Activated CD8-positive, alpha-beta memory T cell treated with anti-CD3 and anti-CD28 coated beads, Interleukin-2, amount 10 ng/mL, durations not matched to agents 7 days and 5 days (primary cell): ENCODE measurements around the gene OAS1. TPM values are rescaled to one million over a fixed set of nuclear protein-coding genes. Genes with fewer than 3 reads are reported as not detected.
"Not testable (repeated sequence)": the region's sequence is repeated elsewhere in the genome, so short reads cannot be mapped to it uniquely, and the experiment has no call there.

Experiments
- ATAC-seq: fragments of 150-1000 bp; cut with Tn5 transposase; one replicate; pipeline ENCODE4 v1.10.0; 2021; ENCODE audit warnings: moderate library complexity
- CTCF ChIA-PET: fragments of 350-600 bp; sonication (Branson Sonifier 250); formaldehyde crosslinking; loops from one replicate; lab custom pipeline; 2021; ENCODE audit warnings: antibody characterized with exemption; lab: Charles Lee
- DNase-seq: peaks from one replicate; pipeline ENCODE4 v3.0.0-alpha.2; 2020
- H3K27ac Mint-ChIP-seq: one replicate; pipeline ENCODE4 v1.8.0; 2021; ENCODE audit warnings: mild to moderate bottlenecking, mixed read lengths
- H3K27me3 Mint-ChIP-seq: one replicate; pipeline ENCODE4 v1.8.0; 2021; ENCODE audit warnings: mixed read lengths
- H3K36me3 Mint-ChIP-seq: one replicate; pipeline ENCODE4 v1.8.0; 2021; ENCODE audit warnings: mild to moderate bottlenecking, mixed read lengths
- H3K4me1 Mint-ChIP-seq: one replicate; pipeline ENCODE4 v1.8.0; 2021; ENCODE audit warnings: mixed read lengths
- H3K4me3 Mint-ChIP-seq: one replicate; pipeline ENCODE4 v1.8.0; 2021; ENCODE audit warnings: mild to moderate bottlenecking, moderate library complexity, mixed read lengths
- H3K9me3 Mint-ChIP-seq: one replicate; pipeline ENCODE4 v1.8.0; 2022; ENCODE audit warnings: low read depth, mixed read lengths
- total RNA-seq, 2 experiments: library from RNA; stranded (reverse); gene quantifications; one replicate each; pipeline ENCODE4 v1.2.3, GENCODE V29; 2021

Gene OAS1
- total RNA-seq, 2 experiments from 2014 or later = 161 to 292 TPM

DNA sequence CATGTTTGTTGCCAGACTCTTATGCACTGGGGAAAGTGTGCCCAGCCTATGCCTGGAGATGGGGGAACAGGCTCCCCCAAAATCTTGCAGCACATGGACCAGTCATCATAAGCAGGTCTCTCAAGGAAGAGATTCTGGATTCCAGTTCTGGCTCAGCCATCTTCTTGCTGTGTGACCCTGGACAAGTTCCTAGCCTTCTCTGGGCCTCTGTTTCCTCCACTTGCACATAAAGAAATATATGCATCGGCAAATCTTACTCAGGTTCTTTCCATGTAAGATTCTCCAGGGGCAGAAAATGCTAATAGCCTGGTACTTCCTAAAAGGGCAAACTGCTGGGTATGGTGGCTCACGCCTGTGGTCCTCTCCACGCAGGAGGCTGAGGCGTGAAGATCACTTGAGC is 38.8 kb downstream of the OAS1 start:
- no peak overlapping the region for H3K27ac Mint-ChIP-seq
- peak; percentile 14 for DNase-seq
- peaks cover 85% of the 10 kb centered on the region for H3K36me3 Mint-ChIP-seq

GRCh38 chr12:112946236-112947000 is 39.7 kb downstream of the OAS1 start:
- Mint-ChIP-seq H3K27me3 (no peaks in the 10 kb centered on the region), H3K27ac (no peak overlapping the region), H3K36me3 (peaks cover 86% of the 10 kb centered on the region), H3K4me1 (peaks cover 45% of the 10 kb centered on the region), H3K9me3 (no peaks in the 10 kb centered on the region), H3K4me3 (no peak overlapping the region)
- CTCF ChIA-PET = no interaction called here
- ATAC-seq (no peak), DNase-seq (peak; percentile 29)

More for the DNA sequence above, 38.8 kb downstream of the OAS1 start:
- no peak overlapping the region for H3K4me3 Mint-ChIP-seq
- peaks cover 49% of the 10 kb centered on the region for H3K4me1 Mint-ChIP-seq
- CTCF ChIA-PET = no interaction called here
- ATAC-seq = no peak
- no peaks in the 10 kb centered on the region for H3K9me3 Mint-ChIP-seq
- H3K27me3 Mint-ChIP-seq = no peaks in the 10 kb centered on the region

DNA sequence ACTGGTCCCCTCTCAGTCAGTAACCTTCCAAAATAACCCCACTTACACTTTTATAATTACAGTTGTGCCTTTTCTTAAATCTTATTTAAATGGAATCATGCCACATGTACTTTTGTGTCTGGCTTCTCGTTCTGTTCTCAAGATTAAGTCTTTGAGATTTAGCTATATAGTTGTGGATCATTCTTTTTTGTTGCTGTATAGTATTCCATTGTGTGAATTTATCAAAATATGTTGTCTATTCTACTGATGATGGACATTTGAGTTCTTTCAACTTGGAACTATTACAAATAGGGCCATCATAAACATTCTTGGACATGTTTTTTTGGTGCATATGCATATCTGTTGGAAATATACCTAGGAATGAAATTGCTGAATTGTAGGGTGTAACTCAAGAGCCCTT is 40.6 kb downstream of the OAS1 start:
- Mint-ChIP-seq H3K27me3 (no peaks in the 10 kb centered on the region), H3K36me3 (peaks cover 85% of the 10 kb centered on the region), H3K9me3 (no peaks in the 10 kb centered on the region), H3K4me3 (no peak overlapping the region), H3K4me1 (peaks cover 38% of the 10 kb centered on the region), H3K27ac (no peak overlapping the region)
- ATAC-seq = no peak
- no peak for DNase-seq
- CTCF ChIA-PET = no interaction called here

- Mint-ChIP-seq H3K4me1 (peaks cover 38% of the 10 kb centered on the region), H3K9me3 (no peaks in the 10 kb centered on the region), H3K36me3 (peaks cover 89% of the 10 kb centered on the region), H3K27ac (no peak overlapping the region), H3K4me3 (no peak overlapping the region), H3K27me3 (no peaks in the 10 kb centered on the region)
- no peak for ATAC-seq
- CTCF ChIA-PET = interaction anchor here (4.6 kb wide), 1 partner anchor 45 kb away, joined by 21 read pairs; no protein-coding TSS in a partner anchor
- DNase-seq = no peak
Measured at GRCh38 chr12:112947761-112948160, 41.0 kb downstream of the OAS1 start.

DNA sequence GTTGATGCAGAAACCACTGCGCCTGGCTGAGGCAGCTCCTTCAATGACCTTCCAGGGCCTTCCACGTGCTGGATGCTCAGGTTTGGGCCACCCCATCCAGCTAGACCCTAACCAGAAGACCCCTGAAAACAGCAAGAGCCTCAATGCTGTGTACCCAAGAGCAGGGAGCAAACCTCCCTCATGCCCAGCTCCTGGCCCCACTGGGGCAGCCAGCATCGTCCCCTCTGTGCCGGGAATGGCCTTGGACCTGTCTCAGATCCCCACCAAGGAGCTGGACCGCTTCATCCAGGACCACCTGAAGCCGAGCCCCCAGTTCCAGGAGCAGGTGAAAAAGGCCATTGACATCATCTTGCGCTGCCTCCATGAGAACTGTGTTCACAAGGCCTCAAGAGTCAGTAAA is 42.0 kb downstream of the OAS1 start:
- CTCF ChIA-PET = interaction anchor here (1.5 to 4.6 kb wide), 2 partner anchors 44 to 48 kb away, joined by 5 to 21 read pairs; no protein-coding TSS in a partner anchor
- H3K36me3 Mint-ChIP-seq = peaks cover 86% of the 10 kb centered on the region

DNA sequence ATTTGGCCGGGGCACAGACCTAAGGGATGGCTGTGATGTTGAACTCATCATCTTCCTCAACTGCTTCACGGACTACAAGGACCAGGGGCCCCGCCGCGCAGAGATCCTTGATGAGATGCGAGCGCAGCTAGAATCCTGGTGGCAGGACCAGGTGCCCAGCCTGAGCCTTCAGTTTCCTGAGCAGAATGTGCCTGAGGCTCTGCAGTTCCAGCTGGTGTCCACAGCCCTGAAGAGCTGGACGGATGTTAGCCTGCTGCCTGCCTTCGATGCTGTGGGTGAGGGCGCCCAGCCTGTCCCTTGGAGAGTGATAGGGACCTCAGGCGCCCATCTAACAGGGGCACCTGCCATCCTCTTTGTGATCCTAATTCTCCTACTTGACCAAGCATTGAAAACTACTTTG is 43.9 kb downstream of the OAS1 start:
- peaks cover 88% of the 10 kb centered on the region for H3K36me3 Mint-ChIP-seq
- DNase-seq = peak; percentile 34
- CTCF ChIA-PET = interaction anchor here (1.5 to 4.6 kb wide), 6 partner anchors 10 to 50 kb away, joined by 3 to 21 read pairs (median 4); partner anchors contain the start of gene OAS1
- no peak for ATAC-seq
- no peaks in the 10 kb centered on the region for H3K27me3 Mint-ChIP-seq
- H3K4me1 Mint-ChIP-seq = peaks cover 35% of the 10 kb centered on the region
- H3K27ac Mint-ChIP-seq = no peak overlapping the region
- H3K9me3 Mint-ChIP-seq = no peaks in the 10 kb centered on the region
- H3K4me3 Mint-ChIP-seq = no peak overlapping the region

More for the DNA sequence above, 42.0 kb downstream of the OAS1 start:
- peaks cover 37% of the 10 kb centered on the region for H3K4me1 Mint-ChIP-seq
- no peaks in the 10 kb centered on the region for H3K27me3 Mint-ChIP-seq
- no peak overlapping the region for H3K27ac Mint-ChIP-seq
- no peak for ATAC-seq
- H3K4me3 Mint-ChIP-seq = no peak overlapping the region
- no peaks in the 10 kb centered on the region for H3K9me3 Mint-ChIP-seq
- no peak for DNase-seq

DNA sequence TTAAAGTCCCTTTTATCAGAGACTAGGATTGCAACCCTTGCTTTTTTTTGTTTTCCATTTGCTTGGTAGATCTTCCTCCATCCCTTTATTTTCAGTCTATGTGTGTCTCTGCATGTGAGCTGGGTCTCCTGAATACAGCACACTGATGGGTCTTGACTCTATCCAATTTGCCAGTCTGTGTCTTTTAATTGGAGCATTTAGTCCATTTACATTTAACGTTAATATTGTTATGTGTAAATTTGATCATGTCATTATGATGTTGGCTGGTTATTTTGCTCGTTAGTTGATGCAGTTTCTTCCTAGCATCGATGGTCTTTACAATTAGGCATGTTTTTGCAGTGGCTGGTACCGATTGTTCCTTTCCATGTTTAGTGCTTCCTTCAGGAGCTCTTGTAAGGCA is 50.4 kb downstream of the OAS1 start:
- DNase-seq, H3K27ac Mint-ChIP-seq, H3K27me3 Mint-ChIP-seq, ATAC-seq, H3K4me3 Mint-ChIP-seq, H3K9me3 Mint-ChIP-seq: not testable (repeated sequence)
- Mint-ChIP-seq H3K4me1 (peaks cover 56% of the 10 kb centered on the region), H3K36me3 (peaks cover 94% of the 10 kb centered on the region)
- CTCF ChIA-PET = interaction anchor here (0.9 kb wide), 1 partner anchor 18 kb away, joined by 3 read pairs; no protein-coding TSS in a partner anchor

DNA sequence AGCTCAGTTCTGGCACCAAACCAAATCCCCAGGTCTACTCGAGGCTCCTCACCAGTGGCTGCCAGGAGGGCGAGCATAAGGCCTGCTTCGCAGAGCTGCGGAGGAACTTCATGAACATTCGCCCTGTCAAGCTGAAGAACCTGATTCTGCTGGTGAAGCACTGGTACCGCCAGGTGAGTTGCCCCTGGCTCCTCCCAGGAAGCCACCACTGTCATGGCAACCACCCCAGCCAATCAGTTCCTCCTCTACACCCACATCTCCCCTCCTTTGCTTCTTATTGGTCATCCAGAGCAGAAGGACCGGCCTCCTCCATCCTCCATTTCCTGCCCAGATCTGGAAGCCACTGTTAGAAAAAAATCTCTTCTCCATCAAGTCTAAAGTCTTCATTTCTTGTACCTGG is 54.3 kb downstream of the OAS1 start:
- Mint-ChIP-seq H3K4me1 (peaks cover 34% of the 10 kb centered on the region), H3K27me3 (no peaks in the 10 kb centered on the region), H3K9me3 (no peaks in the 10 kb centered on the region), H3K27ac (peak overlapping the region; percentile 25), H3K4me3 (no peak overlapping the region), H3K36me3 (peaks cover 95% of the 10 kb centered on the region)
- CTCF ChIA-PET = interaction anchor here (0.8 to 5.4 kb wide), 5 partner anchors 9 to 61 kb away, joined by 3 to 21 read pairs (median 4); partner anchors contain the start of gene OAS2
- ATAC-seq (peak; percentile 72), DNase-seq (no peak)

DNA sequence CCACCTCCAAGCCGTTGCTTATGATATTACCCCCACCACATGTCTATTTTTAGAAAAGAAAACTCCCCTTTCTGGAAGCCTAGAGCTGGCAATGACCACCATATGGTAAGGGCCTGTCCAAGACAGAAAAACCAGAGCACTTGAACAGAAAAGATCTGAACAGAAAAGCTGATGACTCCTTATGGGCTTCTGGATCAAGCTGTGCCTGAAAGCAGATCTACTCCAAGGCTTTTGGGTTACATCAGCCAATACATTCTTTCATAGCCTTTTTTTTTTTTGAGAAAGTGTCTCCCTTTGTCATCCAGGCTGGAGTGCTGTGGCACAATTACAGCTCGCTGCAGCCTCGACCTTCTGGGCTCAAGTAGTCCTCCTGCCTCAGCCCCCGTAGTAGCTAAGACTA is 54.8 kb downstream of the OAS1 start:
- H3K4me1 Mint-ChIP-seq = peaks cover 30% of the 10 kb centered on the region
- peaks cover 95% of the 10 kb centered on the region for H3K36me3 Mint-ChIP-seq
- CTCF ChIA-PET = interaction anchor here (1.2 to 5.4 kb wide), 5 partner anchors 10 to 62 kb away, joined by 3 to 21 read pairs (median 4); no protein-coding TSS in a partner anchor
- H3K27ac Mint-ChIP-seq = peak overlapping the region; percentile 25
- no peaks in the 10 kb centered on the region for H3K27me3 Mint-ChIP-seq
- no peaks in the 10 kb centered on the region for H3K9me3 Mint-ChIP-seq
- DNase-seq (no peak), ATAC-seq (no peak)
- no peak overlapping the region for H3K4me3 Mint-ChIP-seq

DNA sequence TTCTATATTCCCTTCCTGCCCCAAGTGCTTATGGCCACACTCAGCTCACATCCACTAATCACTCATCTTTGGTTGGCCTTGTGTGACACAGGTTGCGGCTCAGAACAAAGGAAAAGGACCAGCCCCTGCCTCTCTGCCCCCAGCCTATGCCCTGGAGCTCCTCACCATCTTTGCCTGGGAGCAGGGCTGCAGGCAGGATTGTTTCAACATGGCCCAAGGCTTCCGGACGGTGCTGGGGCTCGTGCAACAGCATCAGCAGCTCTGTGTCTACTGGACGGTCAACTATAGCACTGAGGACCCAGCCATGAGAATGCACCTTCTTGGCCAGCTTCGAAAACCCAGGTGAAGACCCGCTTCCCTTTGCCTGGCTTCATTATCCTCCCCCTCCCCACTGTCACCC is 55.8 kb downstream of the OAS1 start:
- DNase-seq (no peak), ATAC-seq (no peak)
- CTCF ChIA-PET = interaction anchor here (1.2 to 5.4 kb wide), 3 partner anchors 30 to 62 kb away, joined by 4 to 21 read pairs (median 5); no protein-coding TSS in a partner anchor
- H3K9me3 Mint-ChIP-seq = no peaks in the 10 kb centered on the region
- H3K4me1 Mint-ChIP-seq = peaks cover 25% of the 10 kb centered on the region
- no peaks in the 10 kb centered on the region for H3K27me3 Mint-ChIP-seq
- H3K36me3 Mint-ChIP-seq = peaks cover 95% of the 10 kb centered on the region
- H3K27ac Mint-ChIP-seq = no peak overlapping the region
- H3K4me3 Mint-ChIP-seq = no peak overlapping the region

GRCh38 chr12:112963227-112963861 is 56.6 kb downstream of the OAS1 start:
- ATAC-seq = no peak
- no peak for DNase-seq
- CTCF ChIA-PET = interaction anchor here (1.1 to 1.5 kb wide), 4 partner anchors 12 to 63 kb away, joined by 4 to 5 read pairs (median 4); no protein-coding TSS in a partner anchor
- Mint-ChIP-seq H3K4me3 (no peak overlapping the region), H3K27ac (no peak overlapping the region), H3K4me1 (peaks cover 26% of the 10 kb centered on the region), H3K9me3 (no peaks in the 10 kb centered on the region), H3K36me3 (peaks cover 95% of the 10 kb centered on the region), H3K27me3 (no peaks in the 10 kb centered on the region)

- peaks cover 95% of the 10 kb centered on the region for H3K36me3 Mint-ChIP-seq
- no peak for ATAC-seq
- DNase-seq = no peak
- no peak overlapping the region for H3K4me3 Mint-ChIP-seq
- H3K9me3 Mint-ChIP-seq = no peaks in the 10 kb centered on the region
- CTCF ChIA-PET = interaction anchor here (1.1 to 1.5 kb wide), 3 partner anchors 11 to 29 kb away, joined by 4 to 5 read pairs (median 4); no protein-coding TSS in a partner anchor
- no peak overlapping the region for H3K27ac Mint-ChIP-seq
- H3K4me1 Mint-ChIP-seq = peaks cover 24% of the 10 kb centered on the region
- no peaks in the 10 kb centered on the region for H3K27me3 Mint-ChIP-seq
Measured at GRCh38 chr12:112964067-112964670, 57.4 kb downstream of the OAS1 start.

DNA sequence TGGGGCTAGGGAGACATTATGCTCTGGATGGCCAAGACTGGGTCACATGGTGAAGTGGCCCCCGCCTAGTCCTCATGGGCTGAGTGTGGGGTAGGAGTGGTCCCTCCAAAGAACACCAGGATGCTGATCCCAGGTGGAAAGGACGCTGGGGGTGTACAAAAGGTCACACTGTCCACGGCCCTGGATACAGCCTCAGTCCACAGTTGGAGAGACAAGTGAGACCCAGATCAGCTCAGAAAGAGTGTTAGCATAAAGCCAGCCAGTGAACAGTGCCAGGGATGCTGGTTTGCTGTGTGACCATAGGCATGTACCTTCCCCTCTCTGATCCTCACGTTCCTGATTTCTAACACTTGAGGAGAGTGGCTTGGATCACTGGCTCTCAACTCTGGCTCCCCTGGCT is 58.2 kb downstream of the OAS1 start:
- no peaks in the 10 kb centered on the region for H3K27me3 Mint-ChIP-seq
- H3K9me3 Mint-ChIP-seq = no peaks in the 10 kb centered on the region
- peaks cover 17% of the 10 kb centered on the region for H3K4me1 Mint-ChIP-seq
- no peak overlapping the region for H3K27ac Mint-ChIP-seq
- ATAC-seq = no peak
- CTCF ChIA-PET = interaction anchor here (1.1 to 1.5 kb wide), 2 partner anchors 14 to 28 kb away, joined by 4 to 5 read pairs; no protein-coding TSS in a partner anchor
- H3K36me3 Mint-ChIP-seq = peaks cover 95% of the 10 kb centered on the region
- no peak for DNase-seq
- H3K4me3 Mint-ChIP-seq = no peak overlapping the region
